ENCODE results near the gene VWC2. TPM values are rescaled to one million over a fixed set of nuclear protein-coding genes. Genes with fewer than 3 reads are reported as not detected.
A peak's percentile ranks its signal among the peaks of the same experiment; 100 is the strongest.

VWC2 gene
- total RNA-seq, 1 donor from 2014 or later, result not detected

- no peak for TF ChIP-seq CTCF (IDR thresholded peaks at IDR 0.05)
- no peaks in the 10 kb centered on the region for H3K9me3 Mint-ChIP-seq (ENCODE audit: unreplicated experiment)
- peaks cover 64% of the 10 kb centered on the region for H3K27me3 Mint-ChIP-seq (ENCODE audit: unreplicated experiment)
- no peaks in the 10 kb centered on the region for H3K36me3 Mint-ChIP-seq (ENCODE audit: unreplicated experiment)
- peaks cover 12% of the 10 kb centered on the region for H3K4me1 Mint-ChIP-seq (ENCODE audit: unreplicated experiment)
- no peak overlapping the region for H3K27ac Mint-ChIP-seq (ENCODE audit: unreplicated experiment)
- DNase-seq (ENCODE audit: extremely low spot score, unreplicated experiment), result no peak
- peak overlapping the region; percentile 53 for H3K4me3 Mint-ChIP-seq (ENCODE audit: unreplicated experiment)
Observed at GRCh38 chr7:49775065-49775948, 1.9 kb downstream of the VWC2 start.

GRCh38 chr7:49775949-49776443 lies 2.6 kb downstream of the VWC2 start:
- Mint-ChIP-seq H3K27me3 (ENCODE audit: unreplicated experiment) (peaks cover 66% of the 10 kb centered on the region), H3K36me3 (ENCODE audit: unreplicated experiment) (no peaks in the 10 kb centered on the region), H3K9me3 (ENCODE audit: unreplicated experiment) (no peaks in the 10 kb centered on the region), H3K4me3 (ENCODE audit: unreplicated experiment) (no peak overlapping the region), H3K4me1 (ENCODE audit: unreplicated experiment) (peaks cover 12% of the 10 kb centered on the region), H3K27ac (ENCODE audit: unreplicated experiment) (no peak overlapping the region)
- TF ChIP-seq CTCF (IDR thresholded peaks at IDR 0.05), result no peak
- DNase-seq (ENCODE audit: extremely low spot score, unreplicated experiment), result no peak

GRCh38 chr7:49776994-49777393 lies 3.6 kb downstream of the VWC2 start:
- no peak for DNase-seq (ENCODE audit: extremely low spot score, unreplicated experiment)
- Mint-ChIP-seq H3K9me3 (ENCODE audit: unreplicated experiment) (no peaks in the 10 kb centered on the region), H3K36me3 (ENCODE audit: unreplicated experiment) (no peaks in the 10 kb centered on the region), H3K4me3 (ENCODE audit: unreplicated experiment) (no peak overlapping the region), H3K27ac (ENCODE audit: unreplicated experiment) (no peak overlapping the region), H3K27me3 (ENCODE audit: unreplicated experiment) (peaks cover 57% of the 10 kb centered on the region), H3K4me1 (ENCODE audit: unreplicated experiment) (peaks cover 12% of the 10 kb centered on the region)
- no peak for TF ChIP-seq CTCF (IDR thresholded peaks at IDR 0.05)

GRCh38 chr7:49778731-49779270 lies 5.4 kb downstream of the VWC2 start:
- no peak overlapping the region for H3K4me3 Mint-ChIP-seq (ENCODE audit: unreplicated experiment)
- peaks cover 6% of the 10 kb centered on the region for H3K4me1 Mint-ChIP-seq (ENCODE audit: unreplicated experiment)
- DNase-seq (ENCODE audit: extremely low spot score, unreplicated experiment), result no peak
- H3K27ac Mint-ChIP-seq (ENCODE audit: unreplicated experiment), result no peak overlapping the region
- peaks cover 44% of the 10 kb centered on the region for H3K27me3 Mint-ChIP-seq (ENCODE audit: unreplicated experiment)
- no peaks in the 10 kb centered on the region for H3K36me3 Mint-ChIP-seq (ENCODE audit: unreplicated experiment)
- no peaks in the 10 kb centered on the region for H3K9me3 Mint-ChIP-seq (ENCODE audit: unreplicated experiment)
- TF ChIP-seq CTCF (IDR thresholded peaks at IDR 0.05), result no peak

GRCh38 chr7:49780953-49781352 lies 7.5 kb downstream of the VWC2 start:
- H3K27me3 Mint-ChIP-seq (ENCODE audit: unreplicated experiment), result peaks cover 33% of the 10 kb centered on the region
- TF ChIP-seq CTCF (IDR thresholded peaks at IDR 0.05), result no peak
- no peak overlapping the region for H3K27ac Mint-ChIP-seq (ENCODE audit: unreplicated experiment)
- no peaks in the 10 kb centered on the region for H3K9me3 Mint-ChIP-seq (ENCODE audit: unreplicated experiment)
- no peaks in the 10 kb centered on the region for H3K36me3 Mint-ChIP-seq (ENCODE audit: unreplicated experiment)
- no peaks in the 10 kb centered on the region for H3K4me1 Mint-ChIP-seq (ENCODE audit: unreplicated experiment)
- no peak for DNase-seq (ENCODE audit: extremely low spot score, unreplicated experiment)
- H3K4me3 Mint-ChIP-seq (ENCODE audit: unreplicated experiment), result no peak overlapping the region

Data from osteocyte (in vitro differentiated cells).